Measurements from ENCODE around the gene MAGEA6.

DNA sequence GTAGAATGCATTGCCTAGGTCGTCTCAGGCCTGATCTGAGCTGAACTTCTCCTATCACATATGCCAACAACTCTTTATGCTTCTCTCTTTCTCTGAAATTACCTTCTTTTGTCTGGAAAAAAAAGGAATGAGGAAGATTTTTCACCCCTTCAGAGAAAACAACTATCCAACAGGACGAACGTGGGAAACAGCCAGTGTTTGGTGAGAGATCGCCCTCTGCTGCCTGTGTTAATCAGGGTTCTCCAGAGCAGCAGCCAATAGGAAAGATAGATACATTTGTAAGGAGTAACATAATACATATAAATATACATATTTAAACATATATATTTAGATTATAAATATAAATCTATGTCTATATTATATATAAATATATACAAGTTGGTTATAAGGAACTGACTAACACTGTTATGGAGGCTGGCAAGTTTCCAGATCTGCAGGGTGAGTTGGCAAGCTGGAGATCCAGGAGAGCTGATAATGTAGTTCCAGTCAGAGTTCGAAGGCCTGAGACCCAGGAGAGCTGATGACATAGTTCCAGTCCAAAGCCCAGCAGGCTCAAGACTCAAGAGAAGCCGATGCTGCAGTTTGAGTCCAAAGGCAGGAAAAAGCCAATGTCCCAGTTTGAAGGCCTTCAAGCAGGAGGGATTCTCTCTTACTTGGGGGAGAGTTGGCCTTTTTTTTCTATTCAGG is 47.7 kb upstream of the MAGEA6 start:
- TF ChIP-seq, protein P1, sequence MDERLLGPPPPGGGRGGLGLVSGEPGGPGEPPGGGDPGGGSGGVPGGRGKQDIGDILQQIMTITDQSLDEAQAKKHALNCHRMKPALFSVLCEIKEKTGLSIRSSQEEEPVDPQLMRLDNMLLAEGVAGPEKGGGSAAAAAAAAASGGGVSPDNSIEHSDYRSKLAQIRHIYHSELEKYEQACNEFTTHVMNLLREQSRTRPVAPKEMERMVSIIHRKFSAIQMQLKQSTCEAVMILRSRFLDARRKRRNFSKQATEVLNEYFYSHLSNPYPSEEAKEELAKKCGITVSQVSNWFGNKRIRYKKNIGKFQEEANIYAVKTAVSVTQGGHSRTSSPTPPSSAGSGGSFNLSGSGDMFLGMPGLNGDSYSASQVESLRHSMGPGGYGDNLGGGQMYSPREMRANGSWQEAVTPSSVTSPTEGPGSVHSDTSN (CRISPR knock-in tag; IDR thresholded peaks at IDR 0.05; ENCODE audit: low read depth) = no peak
- TF ChIP-seq, protein P1 (tag; conservative IDR thresholded peaks at IDR 0.05; ENCODE audit: low read depth) = no peak
- TF ChIP-seq, protein P2, sequence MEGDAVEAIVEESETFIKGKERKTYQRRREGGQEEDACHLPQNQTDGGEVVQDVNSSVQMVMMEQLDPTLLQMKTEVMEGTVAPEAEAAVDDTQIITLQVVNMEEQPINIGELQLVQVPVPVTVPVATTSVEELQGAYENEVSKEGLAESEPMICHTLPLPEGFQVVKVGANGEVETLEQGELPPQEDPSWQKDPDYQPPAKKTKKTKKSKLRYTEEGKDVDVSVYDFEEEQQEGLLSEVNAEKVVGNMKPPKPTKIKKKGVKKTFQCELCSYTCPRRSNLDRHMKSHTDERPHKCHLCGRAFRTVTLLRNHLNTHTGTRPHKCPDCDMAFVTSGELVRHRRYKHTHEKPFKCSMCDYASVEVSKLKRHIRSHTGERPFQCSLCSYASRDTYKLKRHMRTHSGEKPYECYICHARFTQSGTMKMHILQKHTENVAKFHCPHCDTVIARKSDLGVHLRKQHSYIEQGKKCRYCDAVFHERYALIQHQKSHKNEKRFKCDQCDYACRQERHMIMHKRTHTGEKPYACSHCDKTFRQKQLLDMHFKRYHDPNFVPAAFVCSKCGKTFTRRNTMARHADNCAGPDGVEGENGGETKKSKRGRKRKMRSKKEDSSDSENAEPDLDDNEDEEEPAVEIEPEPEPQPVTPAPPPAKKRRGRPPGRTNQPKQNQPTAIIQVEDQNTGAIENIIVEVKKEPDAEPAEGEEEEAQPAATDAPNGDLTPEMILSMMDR (IDR thresholded peaks at IDR 0.05 in 2 of 3, conservative IDR thresholded peaks at IDR 0.05 in 1 of 3; ENCODE audit: insufficient read depth in 2 of 3, low read depth in 1 of 3, low read length in 3 of 3) = peak; percentile 63 to 81 (median 73)
- TF ChIP-seq TBP (optimal IDR thresholded peaks at IDR 0.05; ENCODE audit: low read depth, low read length) = no peak
- no peak for TF ChIP-seq RFX7 (CRISPR knock-in tag; IDR thresholded peaks at IDR 0.05)
- TF ChIP-seq, protein P3, sequence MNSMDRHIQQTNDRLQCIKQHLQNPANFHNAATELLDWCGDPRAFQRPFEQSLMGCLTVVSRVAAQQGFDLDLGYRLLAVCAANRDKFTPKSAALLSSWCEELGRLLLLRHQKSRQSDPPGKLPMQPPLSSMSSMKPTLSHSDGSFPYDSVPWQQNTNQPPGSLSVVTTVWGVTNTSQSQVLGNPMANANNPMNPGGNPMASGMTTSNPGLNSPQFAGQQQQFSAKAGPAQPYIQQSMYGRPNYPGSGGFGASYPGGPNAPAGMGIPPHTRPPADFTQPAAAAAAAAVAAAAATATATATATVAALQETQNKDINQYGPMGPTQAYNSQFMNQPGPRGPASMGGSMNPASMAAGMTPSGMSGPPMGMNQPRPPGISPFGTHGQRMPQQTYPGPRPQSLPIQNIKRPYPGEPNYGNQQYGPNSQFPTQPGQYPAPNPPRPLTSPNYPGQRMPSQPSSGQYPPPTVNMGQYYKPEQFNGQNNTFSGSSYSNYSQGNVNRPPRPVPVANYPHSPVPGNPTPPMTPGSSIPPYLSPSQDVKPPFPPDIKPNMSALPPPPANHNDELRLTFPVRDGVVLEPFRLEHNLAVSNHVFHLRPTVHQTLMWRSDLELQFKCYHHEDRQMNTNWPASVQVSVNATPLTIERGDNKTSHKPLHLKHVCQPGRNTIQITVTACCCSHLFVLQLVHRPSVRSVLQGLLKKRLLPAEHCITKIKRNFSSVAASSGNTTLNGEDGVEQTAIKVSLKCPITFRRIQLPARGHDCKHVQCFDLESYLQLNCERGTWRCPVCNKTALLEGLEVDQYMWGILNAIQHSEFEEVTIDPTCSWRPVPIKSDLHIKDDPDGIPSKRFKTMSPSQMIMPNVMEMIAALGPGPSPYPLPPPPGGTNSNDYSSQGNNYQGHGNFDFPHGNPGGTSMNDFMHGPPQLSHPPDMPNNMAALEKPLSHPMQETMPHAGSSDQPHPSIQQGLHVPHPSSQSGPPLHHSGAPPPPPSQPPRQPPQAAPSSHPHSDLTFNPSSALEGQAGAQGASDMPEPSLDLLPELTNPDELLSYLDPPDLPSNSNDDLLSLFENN (IDR thresholded peaks at IDR 0.05; ENCODE audit: low read depth in 2 of 2, low read length in 2 of 2) = no peak
- TF ChIP-seq SIN3A (IDR thresholded peaks at IDR 0.05; ENCODE audit: borderline replicate concordance in 2 of 2, control insufficient read depth in 1 of 2, low read depth in 2 of 2, low read length in 2 of 2) = no peak
- TF ChIP-seq GABPB1 (CRISPR knock-in tag; IDR thresholded peaks at IDR 0.05) = no peak
- no peak for TF ChIP-seq SPI1 (IDR thresholded peaks at IDR 0.05; ENCODE audit: borderline replicate concordance, low read depth, low read length)
- no peak for TF ChIP-seq POLR2A (conservative IDR thresholded peaks at IDR 0.05)
- TF ChIP-seq ZSCAN29 (IDR thresholded peaks at IDR 0.05) = no peak
- TF ChIP-seq, protein P4, sequence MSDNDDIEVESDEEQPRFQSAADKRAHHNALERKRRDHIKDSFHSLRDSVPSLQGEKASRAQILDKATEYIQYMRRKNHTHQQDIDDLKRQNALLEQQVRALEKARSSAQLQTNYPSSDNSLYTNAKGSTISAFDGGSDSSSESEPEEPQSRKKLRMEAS (CRISPR knock-in tag; IDR thresholded peaks at IDR 0.05) = no peak
- TF ChIP-seq, protein P5, sequence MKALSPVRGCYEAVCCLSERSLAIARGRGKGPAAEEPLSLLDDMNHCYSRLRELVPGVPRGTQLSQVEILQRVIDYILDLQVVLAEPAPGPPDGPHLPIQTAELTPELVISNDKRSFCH (CRISPR knock-in tag; IDR thresholded peaks at IDR 0.05) = no peak
- TF ChIP-seq, protein P5 (tag; IDR thresholded peaks at IDR 0.05) = no peak
- TF ChIP-seq SAFB (IDR thresholded peaks at IDR 0.05; ENCODE audit: borderline replicate concordance, low read depth, low read length) = no peak

Measured in K562 (cell line).